ENCODE results near the gene CFAP43.

CFAP43 gene

DNA sequence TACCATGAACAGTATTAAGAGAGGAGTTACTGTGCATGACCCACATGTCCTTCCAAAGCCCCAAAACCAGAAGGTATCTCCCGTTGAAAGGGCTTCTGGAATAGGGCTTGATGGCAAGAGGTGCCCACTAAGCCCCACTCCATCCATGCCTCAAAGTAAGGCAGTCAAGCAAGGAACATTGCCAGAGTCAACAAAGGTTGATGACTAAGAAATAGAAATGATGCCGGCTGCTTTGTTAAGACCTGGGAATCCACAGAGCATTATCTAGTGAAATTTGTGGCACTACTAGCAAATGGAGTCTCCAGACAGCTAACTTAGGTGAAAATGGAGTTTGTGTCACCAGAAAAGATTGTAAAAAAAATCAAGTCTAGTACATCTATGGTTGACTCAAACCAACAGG lies 104.0 kb downstream of the CFAP43 start:
- no peak for DNase-seq (ENCODE audit: low spot score)

DNA sequence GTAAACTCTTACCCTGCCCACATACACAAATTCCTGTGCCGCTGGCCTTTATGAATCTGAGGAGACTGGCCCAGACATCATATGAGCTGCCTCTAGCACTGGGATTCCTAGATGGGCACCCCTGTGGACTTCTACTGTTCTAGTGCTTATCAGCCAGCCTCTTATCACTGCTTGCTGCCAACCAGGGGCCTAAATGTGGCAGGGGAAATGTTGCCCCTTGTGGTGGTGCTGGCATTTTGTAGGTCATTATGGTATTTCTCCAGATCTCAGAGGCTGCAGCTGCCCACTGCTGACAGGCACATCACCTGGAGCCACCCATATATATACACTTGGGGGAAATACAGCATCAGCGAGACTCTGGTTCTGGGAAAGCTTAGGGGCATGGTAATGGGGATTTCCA lies 104.8 kb downstream of the CFAP43 start:
- peak; percentile 46 for DNase-seq (ENCODE audit: low spot score)

DNA sequence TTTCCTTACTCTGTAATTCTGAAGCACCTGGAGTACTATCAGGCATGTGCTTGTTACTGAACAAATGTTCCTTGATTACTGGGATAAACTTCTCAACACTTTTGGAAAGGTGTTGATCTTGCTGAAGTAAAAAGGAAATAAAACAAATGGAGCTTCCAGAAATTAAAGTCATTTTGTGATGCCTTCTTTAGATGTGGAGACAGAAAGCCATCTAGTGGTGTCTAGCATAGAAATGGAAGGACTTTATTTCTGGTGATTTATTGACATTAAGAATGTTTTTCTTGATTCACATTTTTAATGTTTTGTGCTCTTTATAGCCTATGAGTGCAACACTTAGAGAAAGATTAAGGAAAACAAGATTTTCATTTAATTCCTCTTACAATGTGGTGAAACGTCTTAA lies 108.8 kb downstream of the CFAP43 start:
- no peak for DNase-seq (ENCODE audit: low spot score)

DNA sequence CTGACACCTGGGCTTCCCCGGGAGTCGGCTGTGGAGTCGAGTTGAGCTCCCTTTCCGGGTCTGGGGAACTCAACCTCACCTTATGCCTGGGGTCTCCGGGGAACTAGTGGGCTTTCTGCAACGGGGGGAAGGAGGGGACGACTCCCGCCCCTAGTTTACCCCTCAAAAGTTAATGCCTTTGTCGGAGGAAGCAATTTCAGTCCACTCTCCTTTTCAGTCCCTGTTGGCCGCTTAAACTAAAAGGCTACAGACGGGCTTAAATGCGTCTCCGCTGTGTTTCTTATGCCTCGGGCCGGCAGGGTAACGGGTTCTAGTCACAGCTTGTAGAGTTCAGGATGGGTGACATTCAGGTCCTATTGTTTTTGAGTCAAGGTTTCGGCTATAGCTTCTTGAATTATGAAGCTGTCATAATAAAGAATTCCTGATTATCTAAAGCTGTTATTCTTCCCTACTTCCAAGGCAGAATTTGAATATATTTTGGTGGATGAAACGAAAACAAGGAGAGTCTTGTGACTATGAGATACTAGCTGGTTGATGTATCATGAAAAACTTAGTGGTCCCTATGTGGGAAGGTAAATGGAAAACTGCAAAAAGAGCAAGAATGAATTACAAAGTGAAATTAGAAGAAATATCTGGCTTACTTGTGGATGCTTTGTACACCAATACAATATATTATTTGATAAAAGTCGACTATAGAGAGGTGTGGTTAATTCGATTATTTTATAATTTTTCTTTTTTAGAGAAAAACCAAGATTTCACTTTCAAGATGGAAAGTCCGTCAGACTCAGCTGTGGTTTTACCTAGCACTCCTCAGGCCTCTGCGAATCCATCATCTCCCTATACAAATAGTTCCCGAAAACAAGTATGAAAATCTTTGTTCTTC lies 109.7 kb downstream of the CFAP43 start:
- DNase-seq (ENCODE audit: low spot score), result no peak

DNA sequence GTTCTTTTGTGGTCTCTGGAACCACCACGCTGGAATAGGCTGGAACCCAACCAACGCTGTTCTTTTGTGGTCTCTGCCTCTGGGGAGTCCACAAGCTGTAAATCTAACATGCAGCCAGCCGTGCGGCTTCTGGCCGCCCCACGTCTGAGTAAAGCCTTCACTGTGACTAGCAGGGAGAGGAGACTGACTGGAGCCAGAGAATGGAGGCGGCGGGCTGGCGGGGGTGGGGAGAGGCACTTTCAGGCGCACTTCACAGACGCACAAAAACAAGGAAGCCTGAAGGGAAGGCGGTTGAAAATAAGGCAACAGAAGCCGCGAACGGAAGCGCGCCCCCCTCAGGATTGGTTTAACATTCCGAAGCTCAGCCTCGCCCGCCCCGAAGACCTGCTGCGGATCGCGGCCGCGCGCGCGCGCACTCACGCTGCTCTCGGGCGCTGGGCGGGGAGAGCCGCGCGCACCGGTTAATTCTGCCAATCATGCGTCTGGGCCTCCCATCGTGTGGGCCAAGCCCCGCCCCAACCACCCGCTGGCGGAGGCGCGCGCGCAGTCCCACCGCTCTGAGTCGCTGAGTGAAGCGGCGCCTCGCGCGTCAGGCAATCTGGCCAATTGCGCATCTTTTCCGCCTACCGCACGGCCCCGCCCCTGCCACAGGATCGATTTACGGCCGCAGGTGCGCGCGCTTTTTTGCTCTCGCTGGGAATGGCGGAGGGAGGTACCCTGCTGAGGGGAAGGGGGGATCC lies 110.5 kb downstream of the CFAP43 start, which contains the start of gene SFR1:
Gene SFR1, plus strand, starts transcription at position 687 of the 740 bp plus-strand sequence. Its CDS starts 13 bp downstream, at position 700.
- peak; percentile 94 for DNase-seq (ENCODE audit: low spot score)

DNA sequence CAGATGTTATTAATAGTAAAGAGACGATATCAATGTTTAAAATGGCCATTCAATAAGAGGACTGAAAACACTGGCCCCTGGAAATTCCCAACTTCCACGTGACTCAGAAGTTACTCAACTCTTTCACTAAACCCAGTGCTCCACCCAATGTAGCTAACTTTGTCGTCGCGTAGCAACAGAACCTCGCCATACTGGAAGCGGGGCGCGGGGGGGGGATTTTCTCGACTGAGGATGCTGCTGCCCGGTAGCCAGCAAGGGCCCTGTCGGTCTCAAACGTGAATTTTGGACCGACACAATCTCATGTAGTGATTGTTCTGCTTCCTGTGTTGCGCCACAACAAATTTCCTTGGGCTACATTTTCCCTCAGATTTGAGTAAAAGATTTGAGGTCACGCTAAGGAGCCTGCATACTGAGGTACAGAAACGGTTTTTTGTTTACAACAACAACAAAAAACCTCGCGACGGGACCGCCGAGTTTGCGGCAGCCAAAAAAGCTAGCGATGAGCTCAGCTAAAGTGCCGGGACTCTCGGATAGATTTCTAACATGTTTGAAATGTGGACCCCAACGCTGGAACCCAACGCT lies 111.2 kb downstream of the CFAP43 start:
- DNase-seq (ENCODE audit: low spot score), result peak; percentile 64

DNA sequence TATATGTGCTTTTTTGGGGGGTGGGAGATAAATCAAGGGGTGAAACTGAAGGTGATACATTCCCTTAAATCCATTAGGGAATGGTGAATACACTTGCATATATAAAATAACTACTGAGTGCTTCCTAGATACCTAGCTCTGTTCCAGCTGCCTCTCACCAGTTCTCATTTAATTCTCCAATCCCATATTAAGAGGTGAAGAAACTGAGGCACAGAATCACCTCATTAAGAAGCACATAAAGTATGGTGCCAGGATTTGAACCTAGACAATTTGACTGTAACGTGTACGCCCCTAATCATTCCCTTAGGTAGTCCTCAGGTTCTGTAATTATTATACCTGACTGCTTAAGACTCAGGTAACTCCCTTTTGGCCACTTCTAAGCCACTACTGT lies 111.7 kb downstream of the CFAP43 start:
- no peak for DNase-seq (ENCODE audit: low spot score)

DNA sequence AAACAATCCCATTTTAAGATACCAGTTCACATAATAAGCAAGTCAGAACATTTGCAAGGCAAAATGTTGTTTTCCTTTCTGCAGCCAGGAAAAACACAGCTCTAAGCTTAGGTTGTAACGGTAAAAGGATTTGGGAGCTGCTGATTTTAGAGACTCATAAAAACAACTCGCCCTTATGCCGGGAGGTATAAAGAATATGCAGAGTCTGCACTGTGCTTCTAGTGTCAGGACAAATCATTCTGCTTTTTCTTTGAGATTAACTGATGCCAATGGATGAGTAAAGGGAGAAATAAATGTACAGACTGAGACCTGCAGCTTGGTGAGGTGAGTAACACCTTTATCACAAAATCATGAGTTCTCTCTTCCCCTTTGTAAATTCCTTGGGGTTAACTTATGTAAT lies 112.2 kb downstream of the CFAP43 start:
- no peak for DNase-seq (ENCODE audit: low spot score)

DNA sequence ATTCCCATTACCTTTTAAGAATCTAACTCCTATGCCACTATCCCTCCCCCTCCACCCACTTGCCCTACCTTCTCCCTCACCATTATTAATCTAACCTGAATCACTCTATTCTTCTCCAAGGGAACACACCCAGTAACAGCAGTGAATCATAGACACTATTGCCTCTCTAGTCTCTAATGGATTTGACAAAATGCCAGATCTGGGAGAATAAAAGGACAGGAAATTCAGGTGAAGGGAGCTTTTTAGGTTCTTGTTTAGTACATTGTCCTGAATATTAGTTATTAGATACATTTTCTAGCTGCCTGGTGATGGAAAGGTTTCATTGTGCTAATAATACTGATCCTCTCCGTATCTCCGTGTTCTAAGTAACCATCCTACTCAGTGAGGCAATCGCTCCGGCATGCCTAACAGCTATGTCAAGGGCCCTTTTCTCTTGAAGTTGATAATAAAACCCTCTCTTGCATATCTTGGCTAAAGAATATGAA lies 114.3 kb downstream of the CFAP43 start:
- DNase-seq (ENCODE audit: low spot score), result no peak

DNA sequence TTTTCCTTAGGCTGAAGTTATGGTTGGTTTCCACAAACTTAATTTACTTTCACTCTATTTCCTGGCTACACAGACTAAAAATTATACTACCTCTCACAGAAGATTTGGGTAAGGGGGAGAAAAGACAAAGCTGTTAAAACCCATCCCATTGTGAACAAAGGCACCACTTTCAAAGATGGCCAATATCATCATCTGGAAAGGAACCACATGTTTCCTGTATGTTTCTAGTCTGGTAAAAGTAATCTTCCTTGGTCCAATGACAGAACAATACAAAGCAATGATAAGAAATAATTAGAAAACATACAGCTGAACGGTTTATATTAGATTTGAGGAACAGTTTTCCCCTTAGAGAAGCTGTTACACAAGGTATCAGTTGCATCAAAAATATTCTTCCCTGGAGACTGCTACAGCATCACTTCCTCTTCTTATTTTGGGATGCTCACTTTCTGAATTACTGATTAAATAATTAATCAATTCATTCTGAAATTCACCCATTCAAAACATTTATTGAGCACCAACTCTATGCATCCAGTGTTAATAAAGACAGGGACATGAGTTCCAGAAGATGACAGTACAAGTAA lies 118.7 kb downstream of the CFAP43 start:
- DNase-seq (ENCODE audit: low spot score), result no peak

DNA sequence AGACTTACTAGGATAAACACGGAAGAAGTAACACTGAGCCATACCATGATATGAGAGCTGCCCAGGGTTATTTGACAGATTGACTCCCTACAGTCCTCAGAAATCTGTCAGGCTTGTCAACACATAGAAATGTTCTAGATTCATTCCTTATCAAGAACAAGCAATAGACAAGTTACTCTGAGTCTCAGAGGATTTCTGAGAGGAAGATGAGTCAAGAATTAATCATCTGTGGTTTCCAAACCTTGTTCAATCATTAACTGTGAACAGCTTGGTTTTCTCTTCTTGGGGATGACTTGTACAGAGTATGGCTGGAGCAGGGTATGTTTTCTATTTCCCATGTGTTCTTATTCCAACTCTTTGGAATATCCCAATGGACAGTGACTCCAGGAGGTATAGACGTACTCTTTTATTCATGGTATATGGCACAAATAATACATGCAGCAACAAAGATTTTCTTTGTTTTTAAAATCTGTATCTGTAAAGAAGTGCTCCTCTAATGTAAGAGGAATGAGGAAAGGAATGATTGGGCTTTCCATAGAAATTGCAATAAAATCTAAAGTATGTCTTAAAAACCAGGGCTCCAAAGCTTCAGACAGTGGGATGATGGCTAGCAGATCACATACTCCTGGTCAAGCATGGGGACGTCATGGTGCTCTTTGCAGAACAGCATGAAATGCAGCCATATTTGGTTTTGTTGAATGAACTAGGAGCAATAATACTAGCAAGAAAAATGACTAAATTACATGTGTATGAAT lies 122.1 kb downstream of the CFAP43 start:
- no peak for DNase-seq (ENCODE audit: low spot score)

DNA sequence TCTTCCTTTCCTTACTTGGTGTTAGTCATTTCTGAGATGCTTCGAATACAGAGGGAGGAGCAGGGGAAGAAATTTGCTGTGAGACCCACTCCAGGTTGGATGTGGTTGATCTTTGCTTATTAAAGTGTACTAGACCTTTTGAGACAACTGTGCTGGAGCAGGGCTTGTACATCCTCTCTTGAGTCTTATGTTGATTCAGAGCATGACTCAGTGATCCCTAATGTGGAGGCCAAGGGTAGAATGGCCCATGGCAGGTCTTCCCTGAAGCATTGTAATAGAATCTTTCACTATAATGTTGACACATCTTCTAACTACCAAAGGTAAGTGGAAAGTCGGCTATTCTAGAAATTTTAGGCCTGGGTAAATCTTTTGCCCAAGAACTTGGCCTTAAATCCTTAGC lies 127.2 kb downstream of the CFAP43 start:
- no peak for DNase-seq (ENCODE audit: low spot score)

DNA sequence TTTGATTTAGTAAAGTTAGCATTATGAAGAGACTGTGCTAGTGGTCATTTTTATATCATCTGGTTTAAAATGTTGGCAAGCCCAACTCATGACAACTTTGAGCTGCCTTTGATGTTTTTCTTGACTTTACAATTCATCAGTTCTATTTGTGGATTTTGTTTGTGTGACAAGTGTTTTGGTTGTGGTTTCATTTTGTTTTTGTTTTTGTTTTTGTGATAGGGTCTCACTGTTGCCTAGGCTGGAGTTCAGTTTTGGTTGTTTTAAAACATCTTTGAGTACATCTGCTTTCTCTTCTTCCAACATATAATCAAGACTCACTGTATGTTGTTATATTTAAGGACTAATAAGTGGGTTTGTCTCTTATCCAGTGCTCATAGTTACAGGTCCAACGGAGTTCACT lies 127.7 kb downstream of the CFAP43 start:
- DNase-seq (ENCODE audit: low spot score), result no peak

DNA sequence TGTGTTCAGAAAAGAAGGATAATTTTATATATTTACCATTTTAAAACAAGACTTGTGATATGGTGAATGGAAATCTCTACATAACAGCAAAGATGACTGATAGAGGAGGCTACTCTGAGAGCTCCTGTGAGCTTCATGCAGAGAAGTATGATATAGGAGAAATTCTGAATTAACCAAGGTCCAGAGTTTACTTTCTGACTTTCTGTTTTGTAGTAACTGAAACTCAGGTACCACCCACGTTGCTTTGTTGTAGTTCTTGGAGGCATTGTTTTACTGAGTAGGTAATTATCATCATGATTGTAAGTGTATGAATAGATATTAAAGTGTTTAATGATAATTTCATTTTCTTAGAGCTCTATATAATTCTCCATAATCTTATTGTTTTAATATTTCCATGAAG lies 128.2 kb downstream of the CFAP43 start:
- DNase-seq (ENCODE audit: low spot score), result no peak

DNA sequence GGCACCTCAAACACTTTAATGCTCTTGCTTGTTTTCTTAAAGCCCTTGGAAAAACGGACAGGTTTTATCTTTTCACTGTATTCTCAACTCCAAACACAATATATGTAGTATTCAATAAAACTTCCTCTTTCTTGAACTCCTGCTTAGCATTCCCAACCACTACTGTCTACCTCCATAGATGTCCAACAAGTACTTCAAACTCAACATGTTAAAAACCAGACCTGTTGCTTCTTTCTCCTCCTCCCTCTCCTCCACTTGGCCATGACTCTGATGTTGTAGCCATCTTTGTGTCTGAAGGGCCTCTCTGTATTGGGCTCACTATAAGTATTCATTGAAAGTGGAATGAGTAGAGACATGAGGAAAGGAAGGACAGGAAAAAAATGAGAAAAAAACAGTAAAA lies 130.3 kb downstream of the CFAP43 start:
- DNase-seq (ENCODE audit: low spot score), result no peak

DNA sequence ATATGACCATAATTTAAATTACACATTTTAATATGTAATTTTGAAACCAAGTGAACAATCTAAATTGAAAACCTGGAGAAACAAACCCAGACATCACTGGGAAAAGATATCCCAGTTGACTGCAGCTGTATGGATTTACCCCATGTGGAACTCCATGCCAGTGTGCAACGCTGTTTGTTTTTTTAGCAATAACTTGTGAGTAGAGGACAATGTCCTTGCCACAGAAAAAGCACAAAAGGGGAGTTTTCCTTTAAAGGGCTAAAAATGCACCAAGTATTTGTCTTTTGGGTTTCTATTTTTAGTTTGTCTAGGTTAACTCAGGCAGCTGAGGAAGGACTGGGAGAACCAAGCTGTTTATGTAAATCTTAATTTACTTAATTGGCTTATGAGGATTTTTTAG lies 131.4 kb downstream of the CFAP43 start:
- DNase-seq (ENCODE audit: low spot score), result no peak

DNA sequence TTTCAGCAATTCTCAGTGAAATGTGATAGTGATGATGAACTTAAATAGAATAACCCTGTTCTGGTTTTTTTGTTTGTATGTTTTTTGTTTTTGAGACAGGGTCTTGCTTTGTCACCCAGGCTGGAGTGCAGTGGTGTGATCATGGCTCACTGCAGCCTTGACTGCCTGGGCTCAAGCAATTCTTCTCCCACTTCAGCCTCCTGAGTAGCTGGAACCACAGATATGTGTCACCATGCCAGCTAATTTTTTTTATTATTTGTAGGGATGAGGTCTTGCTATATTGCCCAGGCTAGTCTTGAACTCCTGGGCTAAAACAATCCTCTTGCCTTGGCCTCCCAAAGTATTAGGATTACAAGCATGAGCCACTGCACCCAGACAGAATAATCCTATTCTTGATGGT lies 132.2 kb downstream of the CFAP43 start:
- DNase-seq (ENCODE audit: low spot score), result no peak

DNA sequence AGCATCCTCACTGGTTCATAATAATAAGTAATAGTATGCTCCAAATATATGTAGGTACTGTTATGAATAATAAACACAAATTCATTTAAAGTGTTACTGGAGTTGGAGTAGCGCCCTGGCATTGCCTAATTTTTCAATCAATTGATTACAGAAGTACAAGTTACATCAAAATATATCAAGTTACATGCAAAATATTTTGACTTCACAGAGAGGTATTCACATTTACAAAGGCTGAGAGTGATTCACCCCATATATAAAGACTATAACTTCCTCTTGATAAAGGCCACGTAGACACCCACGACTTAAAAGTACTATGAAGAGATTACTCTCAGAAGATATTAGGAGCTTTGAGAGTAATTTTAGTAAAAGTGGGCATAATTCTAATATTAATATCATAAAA lies 132.9 kb downstream of the CFAP43 start:
- DNase-seq (ENCODE audit: low spot score), result no peak

DNA sequence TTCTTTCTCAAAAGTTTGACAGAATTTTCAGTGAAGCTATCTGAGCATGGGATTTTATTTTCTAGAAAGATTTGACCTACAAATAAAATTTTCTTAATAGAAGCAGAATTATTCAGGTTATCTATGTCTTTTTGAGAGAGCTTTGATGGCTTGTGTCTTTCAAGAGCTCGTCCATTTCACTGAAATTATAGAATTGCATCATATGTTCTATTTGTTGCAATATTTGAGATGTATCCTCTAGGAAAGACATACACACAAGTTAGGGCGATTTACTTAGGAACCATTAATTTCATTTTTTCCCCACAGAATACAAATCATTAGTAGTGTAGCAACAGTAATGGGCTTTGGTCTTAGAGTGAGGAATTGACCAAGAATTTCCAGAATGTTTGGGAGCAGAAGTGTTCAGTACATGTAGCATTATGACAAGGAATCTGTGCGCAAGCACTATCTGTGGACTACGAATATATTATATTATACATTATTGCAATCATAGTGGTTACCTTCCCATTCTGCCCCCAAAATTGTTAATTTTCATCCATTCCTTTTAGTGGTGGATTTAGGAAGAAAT lies 133.7 kb downstream of the CFAP43 start:
- no peak for DNase-seq (ENCODE audit: low spot score)

DNA sequence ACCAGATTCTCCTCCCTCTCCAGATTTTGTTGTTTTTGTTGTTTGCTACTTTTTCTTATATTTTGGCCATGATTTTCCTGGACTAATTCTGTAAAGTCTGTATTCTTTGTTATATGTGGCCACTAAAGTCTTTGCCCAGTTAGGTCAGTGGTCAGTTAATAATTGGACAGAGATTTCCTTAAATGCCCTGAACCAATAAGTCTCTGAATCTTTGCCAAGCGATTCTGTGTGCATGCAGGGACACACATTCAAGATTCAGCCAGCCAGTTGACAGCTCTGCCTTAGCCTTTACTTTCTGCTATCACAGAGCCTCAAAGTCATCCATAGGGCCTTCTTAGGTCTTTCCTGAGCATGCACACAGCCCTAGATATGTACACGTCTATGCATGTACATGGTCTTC lies 135.5 kb downstream of the CFAP43 start:
- DNase-seq (ENCODE audit: low spot score), result no peak

DNA sequence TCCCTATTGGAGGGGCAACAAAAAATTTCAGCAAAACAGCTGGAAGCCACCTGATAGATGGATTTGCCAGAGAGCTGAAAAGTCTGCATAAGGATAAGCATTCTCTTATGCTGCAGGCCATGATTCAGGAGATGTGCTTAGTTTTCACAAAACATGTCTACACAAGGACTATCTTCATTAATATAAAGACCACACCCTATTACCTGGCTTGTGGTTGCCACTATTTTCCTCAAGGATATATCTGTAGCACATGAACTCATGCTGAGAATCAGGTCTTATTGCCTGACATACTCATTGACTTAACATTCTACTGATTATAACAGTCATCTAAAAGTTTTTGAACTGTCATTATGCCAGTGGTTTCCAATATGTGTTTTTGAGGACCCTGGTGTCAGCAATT lies 139.4 kb downstream of the CFAP43 start:
- no peak for DNase-seq (ENCODE audit: low spot score)

Measured in iPS-NIHi11 (cell line).